Globus pallidus (tissue), 1 donor: ENCODE results near the gene CTXND1.

Source experiments
- DNase-seq: peaks from one replicate; pipeline ENCODE4 v3.0.0-alpha.2; 2015; ENCODE audit warnings: low spot score

The CTXND1 gene

GRCh38 chr15:80210611-80211573, 41.1 kb downstream of the CTXND1 start:
- no peak for DNase-seq

GRCh38 chr15:80208758-80209734, 43.0 kb downstream of the CTXND1 start:
- DNase-seq: no peak

GRCh38 chr15:80207887-80208286, 44.1 kb downstream of the CTXND1 start:
- no peak for DNase-seq

GRCh38 chr15:80204231-80204630, 47.8 kb downstream of the CTXND1 start:
- no peak for DNase-seq

DNA sequence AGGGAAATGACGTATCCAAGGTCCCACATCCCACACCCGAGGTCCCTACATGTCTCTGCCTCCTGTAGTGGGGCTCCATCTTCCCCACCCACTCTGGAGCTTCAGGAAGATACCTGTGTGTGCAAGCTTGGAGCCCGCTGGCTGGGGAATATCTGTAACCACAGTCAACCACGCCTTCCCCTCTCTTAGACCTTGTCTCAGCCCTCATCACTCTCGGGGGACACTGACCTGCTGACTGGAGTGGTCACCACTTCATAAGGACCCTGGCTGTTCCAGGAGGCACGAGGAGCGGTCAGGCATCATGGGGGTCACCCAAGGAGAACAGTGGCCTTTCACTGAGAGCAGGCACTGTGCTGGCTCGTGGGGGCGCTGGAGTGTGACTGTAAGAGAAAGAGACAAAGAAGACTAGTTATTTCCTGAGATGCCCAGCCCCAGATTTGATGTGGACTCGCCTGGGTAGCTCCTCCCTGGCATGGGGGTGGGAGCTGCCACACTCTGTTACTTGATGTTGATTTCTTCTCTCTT, 48.6 kb downstream of the CTXND1 start:
- DNase-seq: no peak

DNA sequence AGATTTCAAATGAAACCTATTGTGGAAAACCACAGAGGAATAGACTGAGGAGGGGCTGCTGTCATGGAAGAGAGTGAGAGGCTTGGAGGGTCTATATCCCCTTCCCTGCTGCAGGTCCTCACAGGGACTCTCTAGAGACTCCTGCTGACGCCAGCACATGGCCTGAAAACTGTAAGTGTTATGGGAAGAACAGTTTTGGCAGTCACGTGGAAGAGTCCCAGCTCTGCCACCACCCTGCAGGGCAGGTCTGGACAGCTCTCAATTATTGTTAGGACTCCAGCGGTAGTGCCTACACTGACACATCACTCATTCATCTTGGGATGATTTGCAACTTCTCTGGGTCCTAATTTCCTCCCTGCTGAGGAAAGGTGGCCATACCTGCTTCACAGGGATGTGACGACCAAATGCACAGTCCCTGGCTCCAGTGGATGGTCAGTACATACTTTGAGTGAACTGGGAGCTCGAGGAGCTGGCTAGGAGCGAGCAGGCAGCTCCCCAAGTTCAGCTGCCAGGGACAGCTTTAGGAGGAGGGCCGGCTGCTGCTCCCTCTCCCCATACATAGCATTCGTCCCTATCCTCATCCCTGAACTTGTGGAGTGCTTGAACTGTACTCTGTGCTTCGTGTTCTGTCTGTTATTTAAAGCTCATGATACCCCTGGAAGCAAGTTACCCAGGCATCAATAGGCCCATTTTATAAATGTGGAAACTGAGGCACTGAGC, 49.2 kb downstream of the CTXND1 start:
- no peak for DNase-seq

GRCh38 chr15:80202016-80202315, 50.0 kb downstream of the CTXND1 start:
- DNase-seq: no peak

DNA sequence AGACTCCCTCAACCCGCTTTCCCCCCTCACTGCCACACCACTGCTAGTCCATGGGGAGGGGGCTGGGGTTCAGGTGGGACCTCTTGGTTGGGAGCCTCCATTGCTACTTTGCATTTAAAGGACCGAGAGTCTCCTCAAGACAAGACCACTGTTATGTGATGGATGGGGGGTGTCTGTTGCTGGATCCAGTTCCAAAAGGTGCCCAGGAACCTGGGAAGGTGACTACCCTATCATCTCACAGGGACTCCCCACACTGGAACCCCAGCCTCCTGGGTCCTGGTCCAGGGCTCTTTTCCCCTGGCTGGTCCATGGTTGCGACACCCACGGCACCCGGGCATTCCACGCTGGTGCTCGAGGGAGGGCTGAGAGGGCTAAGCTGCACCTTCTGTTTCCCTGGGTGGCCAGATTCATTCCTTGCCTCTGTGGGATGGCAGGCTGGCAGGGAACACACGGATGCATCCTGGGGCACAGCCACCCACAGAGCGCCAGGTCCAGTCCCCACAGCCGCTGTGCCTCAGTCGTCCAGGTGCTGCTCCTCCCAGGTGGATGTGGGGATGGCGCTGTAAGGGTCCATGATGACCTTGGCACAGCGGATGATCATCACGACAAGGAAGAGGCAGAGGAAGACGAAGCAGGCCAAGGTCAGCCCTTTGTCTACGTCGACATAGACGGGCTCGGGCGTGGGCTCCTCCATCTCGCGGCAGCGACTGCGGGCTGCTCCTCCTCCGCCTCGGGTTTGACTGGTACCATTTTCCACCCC, 50.6 kb downstream of the CTXND1 start:
- DNase-seq: no peak

GRCh38 chr15:80199869-80200268, 52.1 kb downstream of the CTXND1 start:
- DNase-seq: no peak

DNA sequence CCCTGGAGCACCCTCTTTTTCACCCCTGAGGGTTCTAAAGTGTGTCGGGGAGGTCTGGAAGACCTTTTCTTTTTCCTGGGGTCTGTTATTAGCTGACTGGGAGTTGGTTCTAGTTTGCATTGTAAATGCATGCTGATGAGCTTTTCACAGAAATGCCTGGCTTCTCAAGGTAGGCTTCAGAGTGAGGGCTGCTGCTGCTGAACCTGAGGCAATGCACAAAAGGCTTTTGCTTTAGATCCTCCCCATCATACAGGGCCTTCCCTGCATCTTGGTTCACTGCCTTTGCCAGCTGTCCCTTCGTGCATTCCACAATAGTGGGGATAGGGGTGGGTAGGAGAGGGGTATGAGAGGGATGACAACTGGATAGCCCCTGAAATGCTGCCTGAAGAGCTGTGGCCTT, 52.6 kb downstream of the CTXND1 start:
- no peak for DNase-seq

- DNase-seq: no peak
Measured at GRCh38 chr15:80194914-80195313, 57.1 kb downstream of the CTXND1 start.

DNA sequence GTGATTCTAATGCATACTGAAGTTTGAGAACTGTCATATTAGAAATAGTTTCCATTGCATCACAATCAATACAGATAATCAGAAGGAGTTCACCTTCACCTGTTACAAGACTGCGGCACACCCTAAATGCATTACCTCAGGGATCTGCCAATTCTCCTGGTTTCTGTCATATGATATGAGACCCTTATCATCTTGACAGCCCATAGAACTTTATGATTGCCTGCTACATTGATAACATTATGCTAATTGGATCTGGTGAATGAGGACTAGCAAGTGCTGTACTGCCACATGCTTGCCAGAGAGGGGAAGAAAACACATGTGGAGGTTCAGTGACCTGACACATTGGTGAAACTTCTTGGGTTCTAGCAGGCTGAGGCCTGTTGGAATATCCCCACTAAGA, 57.8 kb downstream of the CTXND1 start:
- no peak for DNase-seq

GRCh38 chr15:80191897-80192595, 60.0 kb downstream of the CTXND1 start:
- DNase-seq: no peak

- no peak for DNase-seq
Measured at GRCh38 chr15:80191198-80191597, 60.8 kb downstream of the CTXND1 start.

DNA sequence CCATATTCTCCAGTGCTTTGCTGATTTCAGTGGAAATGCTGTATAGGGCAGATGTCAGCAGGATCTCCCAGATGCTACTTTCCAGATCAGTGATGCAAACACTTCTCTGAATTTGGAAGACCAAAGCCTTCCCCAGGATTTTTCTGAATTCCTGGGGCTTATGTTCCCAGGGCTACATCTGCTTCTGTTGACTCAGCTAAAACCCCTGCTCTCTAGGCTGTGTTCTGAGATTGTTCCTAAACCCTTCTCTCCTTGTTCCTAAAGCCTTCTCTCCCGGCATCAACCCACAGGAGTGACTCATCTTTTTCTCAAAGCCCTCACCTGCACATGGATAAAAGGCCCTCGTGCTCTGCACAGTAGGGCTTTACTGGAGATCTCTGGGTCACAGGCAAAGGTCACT, 63.8 kb downstream of the CTXND1 start:
- no peak for DNase-seq

- DNase-seq: no peak
Measured at GRCh38 chr15:80186597-80186996, 65.4 kb downstream of the CTXND1 start.

GRCh38 chr15:80186066-80186465, 65.9 kb downstream of the CTXND1 start:
- peak; percentile 26 for DNase-seq

DNA sequence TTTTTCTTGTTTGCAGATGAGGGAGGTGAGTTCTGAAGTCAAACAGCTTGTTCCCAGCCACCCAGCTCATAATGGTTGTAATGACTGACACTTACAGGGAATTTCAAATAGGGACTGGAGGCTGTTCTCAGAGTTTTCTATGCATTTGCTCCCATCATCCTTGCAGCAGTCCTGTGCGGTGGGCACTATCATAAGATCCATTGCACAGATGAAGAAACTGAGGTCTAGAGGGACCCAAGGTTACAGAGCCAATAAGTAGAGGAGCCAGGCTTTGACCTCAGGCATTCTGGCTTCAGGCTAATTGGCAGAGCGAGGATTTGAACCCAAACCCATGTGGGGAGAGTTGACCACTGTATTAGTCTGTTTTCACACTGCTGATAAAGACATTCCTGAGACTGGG, 66.9 kb downstream of the CTXND1 start:
- no peak for DNase-seq

- DNase-seq: no peak
Measured at GRCh38 chr15:80184554-80184953, 67.5 kb downstream of the CTXND1 start.

GRCh38 chr15:80183886-80184285, 68.1 kb downstream of the CTXND1 start:
- no peak for DNase-seq

DNA sequence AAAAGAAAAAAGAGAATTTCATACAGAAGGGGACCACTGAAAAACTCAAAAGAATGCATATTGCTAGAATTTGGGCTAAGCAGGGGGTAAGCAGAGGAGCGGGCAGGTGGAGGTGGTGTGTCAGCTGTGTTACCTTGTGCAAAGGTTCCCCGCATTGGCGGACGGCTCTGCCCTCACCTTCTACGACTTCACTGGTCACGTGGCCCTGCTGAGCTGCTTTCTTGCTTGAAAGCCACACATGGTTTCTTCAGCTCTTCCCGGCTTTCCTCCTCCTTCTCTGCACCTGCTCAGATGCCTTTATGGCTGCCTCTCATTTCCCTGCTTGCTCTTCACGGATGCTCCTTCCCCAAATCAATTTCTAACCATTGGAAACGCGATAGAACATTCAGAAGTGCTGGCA, 68.7 kb downstream of the CTXND1 start:
- no peak for DNase-seq
